ENCODE measurements around the gene SPAG17.

Gene SPAG17

DNA sequence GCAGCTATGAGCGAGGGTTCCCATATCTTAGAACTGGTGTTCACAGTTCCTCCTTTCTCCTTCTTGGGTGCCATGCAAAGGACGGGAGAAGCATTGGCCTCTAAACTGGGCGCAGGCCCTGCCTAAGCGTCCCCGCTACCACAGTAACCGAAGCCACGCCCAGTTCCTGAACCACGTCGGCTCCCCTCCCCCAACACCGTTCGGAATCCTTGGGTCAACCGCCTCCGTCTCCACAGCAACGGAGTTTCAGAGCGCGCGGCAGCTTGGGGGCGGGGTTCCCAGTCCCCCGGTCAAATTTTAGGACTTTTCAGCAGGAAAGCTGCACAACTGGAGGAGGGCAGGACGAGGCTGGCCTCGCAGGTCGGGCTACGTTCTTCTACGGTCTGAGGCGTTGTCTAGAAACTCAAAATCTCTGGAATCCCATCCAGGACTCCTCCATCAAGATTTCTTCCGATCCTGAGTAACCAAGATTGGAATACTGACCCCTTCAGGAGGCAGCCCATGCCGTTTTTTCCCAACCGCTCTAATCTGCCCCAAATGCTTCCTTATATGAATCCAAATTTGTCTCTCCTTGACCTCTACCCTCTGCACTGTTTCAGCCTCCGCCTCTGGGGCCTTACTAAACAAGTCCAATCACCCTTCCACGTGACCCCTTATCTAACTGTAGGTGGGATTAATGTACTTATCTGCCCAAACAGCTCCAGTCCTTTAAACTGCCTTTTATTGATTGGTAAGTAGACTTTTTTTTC is at the start of gene SPAG17:
Gene SPAG17, minus strand, starts transcription at position 145 of the 749 bp plus-strand sequence. Its CDS starts 71 bp downstream, at position 74.
- DNase-seq = no peak

DNA sequence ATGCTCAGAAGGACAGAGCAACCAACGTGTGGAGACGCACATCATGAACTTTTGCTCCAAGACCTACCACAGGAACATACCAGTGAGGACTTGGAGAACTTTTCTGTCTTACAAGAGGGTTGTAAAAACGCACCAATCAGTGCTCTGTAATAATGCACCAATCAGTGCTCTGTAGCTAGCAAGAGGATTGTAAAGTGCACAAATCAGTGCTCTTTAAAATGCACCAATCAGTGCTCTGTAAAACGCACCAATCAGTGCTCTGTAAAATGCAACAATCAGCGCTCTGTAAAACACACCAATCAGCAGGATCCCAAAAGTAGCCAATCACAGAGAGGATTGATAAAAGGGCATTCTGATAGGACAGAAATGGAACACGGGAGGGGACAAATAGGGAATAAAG is 40.4 kb upstream of the SPAG17 start:
- DNase-seq = no peak

- no peak for DNase-seq
Measured at GRCh38 chr1:118223426-118223825, 38.4 kb upstream of the SPAG17 start.

DNA sequence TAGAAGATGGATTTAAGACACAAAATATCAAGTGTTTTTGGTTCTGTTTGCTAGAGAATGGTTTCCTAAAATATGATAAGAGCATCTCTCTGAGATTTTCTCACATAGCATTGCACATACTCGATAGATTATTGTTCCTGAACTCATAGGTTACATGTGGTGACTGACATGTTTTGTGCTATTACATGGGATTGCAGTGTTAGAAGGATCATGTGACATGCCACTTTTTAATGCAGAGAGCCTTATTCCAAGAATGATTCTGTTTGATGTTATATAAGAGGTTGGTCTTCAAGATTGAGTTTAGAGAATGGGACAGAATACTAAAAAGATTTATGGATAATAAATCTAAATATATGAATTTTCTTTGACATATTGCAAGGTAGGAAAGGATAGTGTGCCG is 34.4 kb upstream of the SPAG17 start:
- DNase-seq = no peak

GRCh38 chr1:118217141-118217838 is 32.3 kb upstream of the SPAG17 start:
- DNase-seq = no peak

- no peak for DNase-seq
Measured at GRCh38 chr1:118214866-118215265, 29.8 kb upstream of the SPAG17 start.

DNA sequence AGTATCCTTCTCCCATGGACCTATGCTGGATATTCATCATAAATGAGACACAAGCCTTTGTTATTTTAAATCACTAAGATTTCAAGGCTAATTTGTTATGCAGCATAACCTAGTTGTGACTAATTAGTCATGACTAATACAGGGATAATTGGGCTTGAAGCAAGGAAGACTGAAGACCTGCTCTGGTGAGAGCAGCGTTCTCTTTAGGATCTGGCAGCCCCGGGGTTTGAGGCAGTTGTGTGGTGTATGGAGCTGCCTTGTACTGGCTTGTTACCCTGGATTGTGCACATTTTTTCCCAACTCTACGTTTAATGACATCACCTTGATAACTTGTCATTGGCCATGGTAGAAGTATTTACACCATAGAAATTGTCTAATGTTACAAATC is 25.7 kb upstream of the SPAG17 start:
- no peak for DNase-seq

- no peak for DNase-seq
Measured at GRCh38 chr1:118210051-118210722, 25.2 kb upstream of the SPAG17 start.

DNA sequence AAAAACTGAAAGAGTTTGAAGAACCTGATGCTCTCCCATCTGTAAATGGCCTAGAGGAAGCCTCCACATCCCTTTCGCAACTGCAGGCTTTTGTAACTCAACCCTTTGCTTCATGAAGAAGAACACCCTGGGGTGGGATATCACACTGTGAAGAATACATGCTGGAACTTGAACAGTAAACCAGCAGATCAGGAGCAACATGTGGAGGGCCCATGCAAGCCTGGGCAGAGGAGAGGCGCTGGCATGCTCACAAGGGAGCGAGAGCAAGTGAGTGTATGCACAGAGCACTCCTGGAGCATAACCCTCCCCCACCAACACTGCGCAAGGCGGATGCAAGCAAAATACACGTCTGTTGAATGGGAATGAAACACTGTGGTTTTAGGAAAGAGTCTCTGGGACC is 24.6 kb upstream of the SPAG17 start:
- DNase-seq = no peak

- no peak for DNase-seq
Measured at GRCh38 chr1:118206966-118207365, 21.9 kb upstream of the SPAG17 start.

DNA sequence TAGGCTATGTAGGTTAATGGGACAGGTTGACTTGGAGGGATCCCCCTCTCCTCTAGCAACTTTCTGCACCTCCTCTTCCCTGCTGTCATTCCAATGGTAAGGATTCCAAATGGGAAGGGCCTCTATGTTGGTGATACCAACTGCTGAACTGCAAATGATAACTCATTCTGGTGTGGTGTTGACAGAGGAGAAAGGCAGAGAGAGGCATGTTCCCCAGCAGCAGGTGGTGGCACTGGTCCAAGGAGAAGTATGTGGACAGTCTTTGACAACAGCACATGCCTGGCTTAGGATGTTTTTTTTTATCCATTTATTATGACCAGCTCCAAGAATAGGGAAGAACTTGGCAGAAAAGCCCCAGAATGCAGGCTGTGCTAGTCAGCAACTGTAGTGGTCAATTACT is 19.6 kb upstream of the SPAG17 start:
- no peak for DNase-seq

GRCh38 chr1:118204105-118204504 is 19.1 kb upstream of the SPAG17 start:
- DNase-seq = no peak

GRCh38 chr1:118202076-118202608 is 17.1 kb upstream of the SPAG17 start:
- no peak for DNase-seq

- no peak for DNase-seq
Measured at GRCh38 chr1:118201524-118201923, 16.5 kb upstream of the SPAG17 start.

DNA sequence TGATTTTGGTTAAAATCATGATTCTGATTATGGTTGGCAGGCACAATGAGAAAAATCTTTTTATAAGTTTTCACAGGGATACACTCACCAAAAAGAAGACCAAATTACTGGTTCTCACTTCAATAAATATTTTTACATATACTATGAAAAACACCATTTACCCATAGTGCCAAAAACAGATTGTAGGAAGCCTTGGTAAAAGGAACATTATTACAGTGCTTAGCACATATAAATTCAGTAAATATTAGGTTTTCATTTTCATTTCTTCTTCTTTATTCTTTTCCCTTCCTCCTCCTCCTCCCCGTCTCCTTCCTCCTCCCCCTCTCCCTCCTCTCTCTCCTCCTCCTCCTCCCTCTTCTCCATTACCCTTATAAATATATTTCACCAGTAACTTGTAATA is 15.8 kb upstream of the SPAG17 start:
- DNase-seq = no peak

GRCh38 chr1:118190561-118190960 is 5.5 kb upstream of the SPAG17 start:
- no peak for DNase-seq

GRCh38 chr1:118189564-118189963 is 4.5 kb upstream of the SPAG17 start:
- no peak for DNase-seq

DNA sequence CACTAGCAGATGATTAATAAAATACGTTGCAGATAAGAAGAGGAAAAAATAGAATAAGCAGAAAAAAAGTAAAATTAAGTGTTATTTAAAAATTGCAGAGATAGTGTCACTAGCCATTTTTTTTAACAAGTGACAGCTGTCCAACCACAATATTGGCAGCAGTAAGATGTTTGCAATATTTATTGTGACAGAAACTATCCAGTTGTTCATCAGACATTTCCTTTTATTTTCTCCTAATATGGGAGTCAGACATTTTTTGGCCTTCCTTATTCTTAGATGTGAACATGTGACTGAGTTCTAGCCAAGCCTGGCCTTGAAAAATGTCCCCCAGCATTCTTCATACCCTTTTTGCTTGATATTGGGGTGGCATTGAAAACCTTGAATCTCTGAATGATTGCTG is 3.4 kb upstream of the SPAG17 start:
- DNase-seq = no peak

DNA sequence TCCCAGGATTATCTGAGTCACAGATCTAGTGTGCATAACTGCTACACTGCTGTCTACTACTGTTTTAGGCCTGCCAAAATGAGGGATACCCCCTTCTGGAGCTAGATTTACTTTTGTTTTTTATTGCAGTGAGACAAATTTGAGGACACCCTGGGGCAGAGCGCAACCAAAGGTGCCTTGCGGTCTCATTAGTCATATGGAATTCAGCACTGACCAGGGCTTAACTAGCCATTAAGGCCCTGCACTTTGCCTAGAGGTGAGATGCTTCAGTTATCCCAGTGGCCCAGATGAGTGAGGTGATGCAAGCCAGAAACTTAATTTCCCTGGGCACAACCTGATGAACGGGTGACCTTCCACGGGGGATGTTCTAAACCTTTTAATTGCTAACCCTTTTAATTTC is 998 bp upstream of the SPAG17 start:
- no peak for DNase-seq

GRCh38 chr1:118184739-118185083 is 317 bp downstream of the SPAG17 start:
- no peak for DNase-seq

DNA sequence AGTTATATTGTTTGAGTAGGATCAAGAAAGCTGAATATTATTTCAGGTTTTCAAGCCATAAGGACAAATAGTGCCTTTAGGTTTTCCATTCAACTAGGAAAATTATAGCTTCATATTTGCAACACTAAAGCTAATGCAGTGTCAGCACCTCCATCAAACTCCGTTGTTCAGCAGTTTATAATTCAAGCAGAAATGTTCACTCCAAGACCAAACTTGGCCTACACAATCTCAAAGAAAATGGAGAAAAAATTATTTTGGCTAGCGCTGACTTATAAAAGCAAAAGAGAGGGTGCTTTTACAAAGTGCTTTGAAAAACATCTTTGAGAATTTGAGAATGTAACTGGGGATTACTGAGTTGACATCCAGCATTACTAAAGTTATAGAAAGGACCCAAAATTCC is 1.4 kb downstream of the SPAG17 start:
- no peak for DNase-seq

DNA sequence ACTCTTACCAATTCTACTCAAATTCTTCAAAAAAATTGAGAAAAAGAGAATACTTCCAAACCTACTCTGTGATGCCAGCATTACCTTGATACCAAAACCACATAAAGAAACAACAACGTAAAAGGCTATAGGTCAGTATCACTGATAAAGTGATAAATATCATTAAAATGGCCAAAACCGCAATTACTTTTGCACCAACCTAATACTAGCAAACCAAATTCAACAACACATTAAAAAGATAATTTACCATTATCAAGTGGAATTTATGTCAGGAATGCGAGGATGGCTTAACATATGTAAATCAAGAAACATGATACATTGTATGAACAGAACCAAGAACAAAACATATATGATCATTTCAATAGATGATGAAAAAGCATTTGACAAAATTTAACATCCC is 7.0 kb downstream of the SPAG17 start:
- DNase-seq = no peak

GRCh38 chr1:118169016-118169415 is 16.0 kb downstream of the SPAG17 start:
- DNase-seq = no peak

DNA sequence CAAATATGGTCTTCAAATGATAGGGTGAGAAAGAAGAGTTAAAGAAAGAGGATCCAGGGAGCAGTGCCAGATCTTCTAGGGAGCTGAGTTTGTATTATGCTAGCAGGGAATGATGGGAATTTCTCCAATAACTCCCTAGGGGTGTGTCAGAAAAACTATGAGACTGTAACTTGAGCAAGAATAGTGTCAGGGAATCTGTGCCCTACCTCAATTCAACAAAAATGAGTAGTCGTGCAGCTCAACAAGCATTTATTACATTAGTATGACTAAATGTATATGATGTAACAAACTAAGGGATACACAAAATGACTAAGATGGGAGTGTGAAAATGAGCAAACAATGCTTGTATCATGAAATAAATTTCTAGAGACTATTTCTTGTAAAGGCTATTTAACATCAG is 24.2 kb downstream of the SPAG17 start:
- no peak for DNase-seq
